Measurements from ENCODE around the gene KIAA1586.

DNA sequence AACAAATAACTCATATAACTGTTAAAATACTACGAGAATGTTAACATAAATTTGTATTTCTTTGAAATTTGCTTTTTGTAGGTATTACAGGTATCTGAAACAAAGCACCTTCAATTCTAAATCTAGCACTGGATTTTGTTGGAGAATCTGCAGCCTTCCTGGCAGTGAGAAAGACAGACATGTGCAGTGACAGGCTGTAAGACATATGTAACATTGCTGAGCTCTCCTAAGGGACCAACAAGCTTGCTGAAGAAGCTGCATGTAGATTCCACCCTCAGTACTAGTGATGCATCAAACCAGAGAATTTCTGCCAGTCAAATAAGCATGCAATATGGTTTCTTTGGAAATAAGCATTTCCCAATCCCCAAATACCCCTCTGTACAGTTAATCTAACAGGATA, 20.5 kb upstream of the KIAA1586 start:
- no peak for TF ChIP-seq EZH2 (IDR thresholded peaks at IDR 0.05; ENCODE audit: borderline replicate concordance)
- TF ChIP-seq, protein P1, sequence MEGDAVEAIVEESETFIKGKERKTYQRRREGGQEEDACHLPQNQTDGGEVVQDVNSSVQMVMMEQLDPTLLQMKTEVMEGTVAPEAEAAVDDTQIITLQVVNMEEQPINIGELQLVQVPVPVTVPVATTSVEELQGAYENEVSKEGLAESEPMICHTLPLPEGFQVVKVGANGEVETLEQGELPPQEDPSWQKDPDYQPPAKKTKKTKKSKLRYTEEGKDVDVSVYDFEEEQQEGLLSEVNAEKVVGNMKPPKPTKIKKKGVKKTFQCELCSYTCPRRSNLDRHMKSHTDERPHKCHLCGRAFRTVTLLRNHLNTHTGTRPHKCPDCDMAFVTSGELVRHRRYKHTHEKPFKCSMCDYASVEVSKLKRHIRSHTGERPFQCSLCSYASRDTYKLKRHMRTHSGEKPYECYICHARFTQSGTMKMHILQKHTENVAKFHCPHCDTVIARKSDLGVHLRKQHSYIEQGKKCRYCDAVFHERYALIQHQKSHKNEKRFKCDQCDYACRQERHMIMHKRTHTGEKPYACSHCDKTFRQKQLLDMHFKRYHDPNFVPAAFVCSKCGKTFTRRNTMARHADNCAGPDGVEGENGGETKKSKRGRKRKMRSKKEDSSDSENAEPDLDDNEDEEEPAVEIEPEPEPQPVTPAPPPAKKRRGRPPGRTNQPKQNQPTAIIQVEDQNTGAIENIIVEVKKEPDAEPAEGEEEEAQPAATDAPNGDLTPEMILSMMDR (IDR thresholded peaks at IDR 0.05; ENCODE audit: poor library complexity) = no peak
- no peak for TF ChIP-seq EZH2phosphoT487 (IDR thresholded peaks at IDR 0.05; ENCODE audit: low read depth, severe bottlenecking, unreplicated experiment)
